ENCODE results near the gene CLCN5.
"Not testable (repeated sequence)": the region's sequence is repeated elsewhere in the genome, so short reads cannot be mapped to it uniquely, and the experiment has no call there.

CLCN5 gene

DNA sequence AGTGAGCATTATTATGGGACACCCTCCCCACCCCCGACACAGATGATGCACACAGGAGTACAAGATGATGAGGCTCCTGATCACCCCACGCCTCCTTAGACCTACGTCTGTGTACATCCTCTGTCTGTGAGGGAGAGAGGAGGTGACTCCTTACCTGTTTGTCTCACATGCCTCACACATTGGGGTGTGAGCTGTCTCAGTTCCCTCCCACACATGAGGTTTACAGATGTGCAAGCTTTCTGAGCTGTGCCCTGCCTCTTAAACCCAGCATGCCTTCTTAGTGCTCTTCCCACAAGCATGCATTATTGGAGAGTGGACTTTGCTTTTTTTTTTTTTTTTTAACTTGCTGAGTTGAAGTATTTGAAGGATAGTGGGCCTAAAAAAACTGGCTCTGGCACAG, 76.7 kb downstream of the CLCN5 start:
- no peak for DNase-seq

DNA sequence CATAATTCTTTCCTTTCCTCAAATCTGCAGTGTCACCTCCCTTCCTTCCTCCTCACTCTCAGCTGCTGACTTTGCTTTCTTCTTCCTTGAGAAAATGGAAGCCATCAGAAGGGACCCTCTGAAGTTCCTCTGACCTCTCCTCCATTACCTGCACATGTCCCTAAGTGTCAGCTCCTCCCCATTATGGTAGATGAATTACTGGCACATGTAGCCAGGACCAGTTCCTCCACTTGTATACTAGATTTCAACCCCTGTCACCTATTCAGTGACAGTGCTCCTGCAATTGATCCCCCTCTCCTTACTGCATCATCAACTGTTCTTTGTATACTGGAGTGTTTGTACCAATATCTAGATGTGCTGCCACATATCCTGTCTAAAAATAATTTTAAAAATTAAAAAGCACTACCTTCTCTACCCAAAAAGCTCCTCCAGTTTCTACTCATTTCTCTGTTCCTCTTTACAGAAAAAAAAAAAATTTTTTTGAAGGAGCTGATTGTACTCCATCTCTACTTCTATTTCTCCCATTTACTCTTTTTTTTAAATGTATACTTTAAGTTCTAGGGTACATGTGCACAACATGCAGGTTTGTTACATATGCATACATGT, 78.6 kb downstream of the CLCN5 start:
- DNase-seq, result no peak

DNA sequence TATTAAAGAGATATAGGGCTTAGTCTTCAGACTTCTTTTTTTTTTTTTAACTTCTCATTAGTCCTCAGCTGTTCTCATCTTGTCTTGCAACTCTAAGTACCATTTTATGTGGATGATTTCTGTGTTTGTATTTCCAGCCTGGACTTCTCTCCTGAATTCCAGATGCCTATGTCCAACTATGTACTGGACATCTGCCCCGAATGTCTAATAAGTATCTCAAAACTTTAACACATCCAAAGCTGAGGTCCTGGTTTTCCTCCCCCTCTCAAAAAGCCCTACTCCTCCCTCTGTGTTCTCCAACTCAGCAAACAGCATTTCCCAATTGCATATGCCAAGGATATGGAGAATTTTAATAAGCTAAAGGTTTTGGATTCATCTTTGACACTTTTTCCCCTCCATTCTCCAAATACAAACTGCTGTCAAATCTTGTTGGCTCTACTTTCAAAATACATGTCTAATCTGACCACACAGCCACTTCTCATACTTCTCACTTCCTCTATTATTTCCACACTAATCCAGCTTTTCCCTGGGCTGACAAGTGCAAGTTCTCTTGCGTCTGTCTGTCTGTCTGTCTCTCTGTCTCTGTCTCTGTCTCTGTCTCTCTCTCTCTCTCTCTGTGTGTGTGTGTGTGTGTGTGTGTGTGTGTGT, 79.8 kb downstream of the CLCN5 start:
- no peak for DNase-seq

DNA sequence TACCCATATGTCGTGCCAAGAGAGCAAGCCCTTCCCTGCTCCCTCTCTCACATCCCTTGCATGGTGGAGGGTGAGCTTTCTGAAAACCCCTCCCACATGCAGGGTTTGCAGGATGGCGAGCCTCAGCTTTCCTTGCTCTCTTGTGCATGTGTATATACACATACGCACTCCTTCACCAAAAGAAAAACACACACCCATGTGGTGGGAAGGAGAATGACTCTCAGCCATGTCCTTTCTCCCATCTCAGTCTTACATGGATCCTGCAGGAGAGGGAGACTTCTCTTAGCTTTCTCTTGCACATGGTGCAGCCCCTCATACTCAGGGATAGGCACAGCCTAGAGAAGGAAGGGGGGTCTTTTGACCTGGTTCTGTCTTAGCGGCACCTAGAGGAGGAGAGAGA, 81.1 kb downstream of the CLCN5 start:
- DNase-seq, result no peak

DNA sequence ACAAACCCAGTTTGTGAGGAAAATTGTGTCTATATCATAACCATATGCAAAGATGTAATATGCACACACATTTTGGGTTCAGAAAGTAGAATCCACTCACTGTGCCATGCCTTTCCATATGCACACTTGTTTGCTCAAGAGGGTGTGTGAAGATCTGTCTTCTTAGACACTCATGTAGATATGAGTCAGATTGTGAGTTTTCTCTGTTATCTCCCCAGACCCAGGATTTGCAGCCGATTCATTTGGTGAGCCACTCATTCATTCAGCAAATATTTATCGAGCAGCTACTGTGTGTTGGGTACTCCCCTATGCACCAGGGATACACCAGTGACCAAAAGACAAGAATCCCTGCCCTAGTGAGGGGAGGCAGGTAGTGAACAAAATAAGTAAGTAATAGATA, 81.5 kb downstream of the CLCN5 start:
- DNase-seq, result no peak

DNA sequence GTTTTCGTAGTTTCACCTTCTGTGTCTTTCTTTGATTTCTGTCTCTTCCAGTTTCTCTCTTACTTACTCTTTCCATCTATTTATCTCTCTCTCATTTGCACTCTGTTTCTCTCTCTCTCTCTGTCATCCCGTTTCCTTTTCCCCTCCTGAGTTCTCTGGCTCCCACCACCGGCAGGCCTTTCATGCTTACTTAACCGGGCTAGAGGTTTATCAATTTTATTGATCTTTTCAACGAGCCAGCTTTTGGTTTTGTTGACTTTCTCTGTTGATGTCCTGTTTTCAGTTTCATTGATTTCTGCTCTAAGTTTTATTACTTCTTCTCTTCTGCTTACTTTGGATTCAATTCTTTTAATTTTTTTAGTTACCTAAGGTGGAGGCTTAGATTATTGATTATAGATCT, 103.2 kb downstream of the CLCN5 start:
- DNase-seq, result not testable (repeated sequence)

DNA sequence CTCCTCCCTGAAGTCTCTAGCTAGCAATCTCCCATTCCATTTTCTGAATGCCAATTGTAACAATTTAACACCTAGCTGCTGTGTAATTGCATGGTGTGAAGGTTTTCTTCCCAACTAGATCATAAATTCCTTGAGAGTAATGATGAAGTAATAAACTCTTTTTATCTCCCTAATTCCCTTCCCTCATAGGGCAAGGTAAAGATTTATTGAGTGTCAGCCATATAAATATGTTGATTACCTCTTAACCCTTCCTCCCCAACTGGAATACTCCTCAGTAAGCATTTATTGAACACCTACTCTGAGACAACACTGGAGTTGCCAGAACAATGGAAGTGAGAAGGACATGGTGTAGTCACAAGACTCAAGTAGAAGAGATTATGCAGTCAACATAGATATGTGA, 112.7 kb downstream of the CLCN5 start:
- DNase-seq, result no peak

DNA sequence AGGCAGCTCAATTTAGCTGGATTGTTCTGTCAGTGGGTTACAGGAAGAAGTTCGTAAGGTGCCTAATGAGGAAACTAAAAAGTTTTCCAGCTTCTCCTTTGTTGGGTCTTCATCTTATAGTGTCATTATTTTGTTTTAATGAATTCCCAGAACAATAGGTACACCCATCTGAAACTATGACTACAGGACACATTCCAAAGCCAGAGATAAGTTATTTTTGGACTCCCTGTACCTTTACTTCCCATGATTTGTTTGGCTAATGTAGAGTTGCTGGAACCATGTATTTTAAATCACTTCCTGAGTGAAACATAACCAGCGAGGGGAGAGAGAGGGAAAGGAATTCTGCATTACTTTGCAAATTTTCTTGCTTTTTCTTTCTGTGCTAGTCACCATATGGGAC, 114.0 kb downstream of the CLCN5 start:
- no peak for DNase-seq

DNA sequence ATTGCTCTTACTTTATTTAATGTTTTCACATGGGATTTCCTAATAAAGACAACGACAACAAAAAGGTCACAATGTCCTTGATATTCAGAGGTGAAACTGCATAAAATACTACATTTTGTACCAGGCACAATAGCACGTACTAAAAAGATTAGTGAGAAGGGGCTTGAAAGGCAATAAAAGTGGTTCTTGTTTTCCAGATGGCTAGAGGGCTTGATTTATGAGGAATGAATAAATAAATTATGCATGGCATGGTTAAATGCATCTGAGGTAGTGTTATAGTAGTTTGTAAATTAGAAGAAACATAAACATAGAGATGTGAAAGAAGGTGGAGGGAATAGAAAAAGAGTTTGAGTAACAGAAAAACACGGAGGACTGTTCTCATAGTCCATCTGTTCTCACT, 123.4 kb downstream of the CLCN5 start:
- no peak for DNase-seq

DNA sequence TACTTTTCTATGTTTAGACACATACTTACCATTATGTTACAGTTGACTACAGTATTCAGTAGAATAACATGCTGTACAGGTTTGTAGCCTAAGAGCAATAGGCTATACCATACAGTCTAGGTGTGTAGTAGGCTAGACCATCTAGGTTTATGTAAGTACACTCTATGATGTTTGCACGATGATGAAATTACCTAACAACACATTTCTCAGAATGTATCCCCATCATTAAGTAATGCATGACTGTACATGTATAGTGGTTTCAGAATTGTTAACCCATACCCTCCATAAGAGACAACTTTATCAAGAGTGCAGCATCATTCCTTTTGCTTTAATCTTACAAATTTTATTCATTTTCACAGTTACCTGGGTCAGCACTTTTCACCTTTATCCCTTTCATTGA, 126.8 kb downstream of the CLCN5 start:
- no peak for DNase-seq

DNA sequence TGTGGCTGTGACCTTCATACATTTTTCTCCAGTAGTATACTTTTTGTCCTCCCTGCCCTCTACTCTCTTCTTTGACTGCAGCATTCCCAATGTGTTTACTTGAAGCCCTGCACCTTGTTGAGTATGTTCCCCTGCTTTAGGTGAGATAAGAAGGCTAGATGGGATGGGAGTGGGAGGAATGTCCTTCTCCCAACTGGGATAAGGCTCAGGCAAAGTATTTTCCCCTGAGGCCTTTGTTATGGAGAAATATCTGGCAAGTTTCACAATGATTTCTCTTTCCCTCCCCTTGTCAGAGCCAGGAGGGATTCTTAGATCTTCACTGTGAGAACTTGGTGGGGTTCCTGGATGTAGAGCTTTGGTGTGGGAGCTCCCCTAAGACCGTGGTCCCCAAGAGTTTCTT, 131.8 kb downstream of the CLCN5 start:
- DNase-seq, result no peak

DNA sequence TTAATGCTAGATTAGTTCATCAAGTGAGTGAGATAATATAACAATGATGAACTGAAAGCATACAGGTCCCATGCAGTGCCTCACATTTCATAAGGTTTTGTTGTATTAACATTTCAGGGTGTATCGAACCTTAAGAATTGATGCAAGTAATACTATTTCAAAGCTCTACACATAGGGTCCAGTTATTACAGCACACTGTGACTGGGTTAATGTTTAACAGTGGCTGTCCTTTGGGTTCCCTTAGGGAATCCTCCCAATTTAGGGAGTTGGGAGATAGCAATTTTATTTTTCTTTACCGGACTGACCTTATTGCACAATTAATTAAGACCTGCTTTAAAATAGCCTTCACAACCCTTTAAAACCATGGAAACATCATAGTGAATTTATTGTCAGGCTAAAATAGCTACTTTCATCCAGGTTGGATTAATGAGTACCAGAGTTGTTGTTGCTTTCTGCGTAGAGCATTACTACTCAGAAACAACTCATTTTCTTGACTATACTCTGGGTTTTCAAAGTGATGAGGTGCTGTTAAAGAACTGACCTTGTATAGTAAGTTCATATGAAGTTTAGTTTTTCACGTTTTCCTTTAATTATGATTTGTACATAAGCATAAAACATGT, 144.0 kb downstream of the CLCN5 start:
- no peak for DNase-seq

DNA sequence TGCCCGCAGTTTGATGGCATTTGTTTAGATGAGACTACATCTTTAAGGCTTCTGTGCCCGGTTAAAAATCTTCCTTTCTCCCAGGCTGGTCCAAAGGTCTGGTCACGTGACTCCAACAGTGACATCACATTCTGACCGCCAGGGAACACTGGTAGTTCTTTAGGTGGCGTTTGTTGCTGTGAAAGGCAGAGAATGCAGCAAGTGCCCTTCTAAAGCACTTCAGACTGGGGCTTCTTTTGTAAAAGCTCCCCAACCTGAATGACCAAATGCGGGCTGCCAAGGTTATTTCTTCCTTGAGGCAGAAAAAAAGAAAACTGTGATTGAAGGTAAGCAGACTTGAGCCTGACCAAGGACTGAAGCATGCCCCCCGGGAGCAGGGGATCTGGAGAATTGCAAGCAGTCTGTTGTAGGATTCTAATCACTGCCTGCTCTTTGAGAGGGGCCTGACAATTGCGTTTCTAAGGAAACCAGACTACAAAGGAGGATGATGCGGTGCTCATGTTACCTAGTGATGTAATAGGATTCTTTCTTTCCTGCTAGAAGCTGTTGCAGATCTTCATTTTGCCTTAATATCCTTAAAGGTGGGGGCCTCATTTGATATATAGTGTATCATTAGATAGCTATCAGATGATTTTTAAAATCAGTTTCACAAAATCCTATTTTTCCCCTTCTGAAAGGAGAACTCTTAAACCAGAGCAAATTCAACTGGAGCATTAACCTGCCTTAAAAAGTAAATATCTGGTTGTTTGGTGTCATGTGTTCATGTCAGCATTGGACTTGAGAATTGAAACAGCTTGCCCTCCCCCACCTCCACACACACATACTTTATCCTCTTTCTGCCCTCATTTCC, 145.3 kb downstream of the CLCN5 start:
- DNase-seq, result peak; percentile 30

DNA sequence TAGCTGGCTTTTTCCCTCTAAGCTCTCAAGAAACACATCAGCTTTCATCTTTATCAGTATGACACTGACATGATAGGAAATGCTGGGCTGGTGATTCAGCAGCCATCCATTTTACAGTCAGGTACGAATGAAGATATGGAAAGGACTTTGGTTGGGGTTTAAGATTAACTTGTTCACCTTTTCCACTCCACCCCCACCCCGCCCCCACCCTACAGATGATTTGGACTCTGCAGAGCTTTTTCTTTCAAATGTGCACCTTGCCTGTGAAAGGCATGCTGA, 145.8 kb downstream of the CLCN5 start:
- no peak for DNase-seq

DNA sequence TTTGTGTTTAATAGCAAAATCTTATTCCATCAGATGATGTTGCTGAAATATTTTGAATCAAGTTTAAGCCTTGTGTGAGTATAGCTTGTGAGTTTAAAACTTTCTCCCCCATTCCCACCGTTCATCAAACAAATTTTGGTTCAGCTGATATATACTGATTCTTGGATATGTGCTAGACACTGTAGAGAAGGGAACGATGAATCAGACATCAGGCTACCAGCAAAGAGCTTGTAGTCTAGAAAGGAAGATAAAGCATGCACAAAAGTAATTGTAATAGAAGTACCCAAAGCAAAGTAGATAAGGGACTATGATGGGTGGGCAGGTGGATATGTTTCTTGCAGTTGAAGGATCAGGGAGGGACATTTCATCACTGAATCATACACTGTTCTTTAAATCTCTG, 146.5 kb downstream of the CLCN5 start:
- DNase-seq, result no peak

DNA sequence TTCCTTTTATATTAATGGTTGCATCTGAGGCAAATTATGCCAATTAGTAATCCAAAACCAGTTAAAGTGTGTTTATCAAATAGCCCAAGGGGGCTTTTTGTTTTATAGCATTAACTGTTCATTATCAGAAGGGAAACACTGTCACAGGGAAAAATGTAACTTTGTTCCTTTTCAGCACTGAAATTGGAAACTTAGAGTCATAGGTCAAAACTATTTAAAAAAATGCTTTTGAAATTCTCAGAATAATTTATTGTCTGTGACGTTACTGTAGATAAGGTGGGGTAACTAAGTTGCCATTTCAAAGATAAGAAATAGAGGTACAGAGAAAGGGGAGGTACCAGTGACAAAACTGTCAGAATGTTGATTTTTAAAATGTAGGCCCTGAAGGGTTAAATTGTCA, 149.1 kb downstream of the CLCN5 start:
- DNase-seq, result no peak

DNA sequence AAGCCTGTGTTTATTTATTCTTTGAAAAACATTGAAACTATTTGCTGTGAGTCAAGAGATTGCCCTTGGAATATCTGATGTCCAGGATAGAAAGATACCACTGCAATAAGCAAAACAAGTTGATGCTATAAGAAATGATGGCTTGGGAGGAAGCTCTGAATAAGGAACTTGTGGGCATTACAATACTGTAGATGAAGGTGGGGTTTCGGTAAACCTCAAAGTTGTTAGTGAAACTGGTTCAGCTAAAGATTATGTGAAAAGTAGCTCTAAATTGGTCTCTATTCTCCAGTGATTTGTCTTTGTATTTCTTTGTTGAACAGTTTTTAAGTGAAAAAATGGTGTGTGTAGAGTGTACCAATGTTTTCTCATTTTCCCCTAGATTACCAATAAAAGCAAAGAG, 149.7 kb downstream of the CLCN5 start:
- no peak for DNase-seq

DNA sequence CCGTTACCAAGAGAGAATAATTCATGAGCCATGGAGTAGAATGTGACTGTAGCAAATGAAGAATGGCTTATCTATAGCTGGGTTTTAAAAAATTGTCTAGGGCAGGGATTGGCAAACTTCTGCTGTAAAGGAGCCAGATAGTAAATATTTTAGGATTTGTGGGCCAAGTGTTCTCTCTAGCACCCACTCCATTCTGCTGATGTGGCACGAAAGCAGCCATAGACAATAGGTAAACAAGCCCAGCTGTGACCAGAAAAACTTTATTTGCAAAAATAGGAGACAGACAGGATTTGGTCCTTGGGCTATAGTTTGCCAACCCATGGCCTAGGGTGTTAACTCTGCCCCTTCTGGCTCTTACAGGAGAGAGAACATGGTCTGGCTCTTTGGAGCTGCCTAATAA, 151.2 kb downstream of the CLCN5 start:
- DNase-seq, result no peak

DNA sequence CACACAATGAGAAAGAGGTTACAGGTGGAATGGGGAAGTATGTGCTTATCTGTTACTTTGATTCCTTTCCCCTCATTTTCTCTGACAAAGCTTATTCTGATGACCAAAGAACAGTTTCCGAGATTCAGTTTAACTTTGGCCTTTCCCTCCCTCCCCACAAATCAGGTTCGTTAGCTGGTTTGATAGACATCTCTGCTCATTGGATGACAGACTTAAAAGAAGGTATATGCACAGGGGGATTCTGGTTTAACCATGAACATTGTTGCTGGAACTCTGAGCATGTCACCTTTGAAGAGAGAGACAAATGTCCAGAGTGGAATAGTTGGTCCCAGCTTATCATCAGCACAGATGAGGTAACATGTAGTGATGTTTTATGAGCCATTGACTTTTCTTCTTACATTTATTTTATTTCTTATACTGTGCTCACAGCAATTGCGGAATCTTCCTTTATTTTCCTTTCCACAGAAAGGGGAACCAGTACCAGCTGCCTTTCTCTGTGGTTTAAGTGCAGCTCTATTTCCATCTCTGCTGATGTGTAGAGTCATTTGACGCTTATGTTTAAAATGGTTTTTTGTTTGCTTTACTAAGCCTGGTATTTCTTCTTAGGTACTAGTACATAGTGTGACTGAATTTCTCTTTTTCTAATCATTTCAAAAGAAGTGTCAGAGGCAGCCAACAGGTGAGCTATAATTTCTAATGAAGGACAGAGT, 153.4 kb downstream of the CLCN5 start:
- no peak for DNase-seq

DNA sequence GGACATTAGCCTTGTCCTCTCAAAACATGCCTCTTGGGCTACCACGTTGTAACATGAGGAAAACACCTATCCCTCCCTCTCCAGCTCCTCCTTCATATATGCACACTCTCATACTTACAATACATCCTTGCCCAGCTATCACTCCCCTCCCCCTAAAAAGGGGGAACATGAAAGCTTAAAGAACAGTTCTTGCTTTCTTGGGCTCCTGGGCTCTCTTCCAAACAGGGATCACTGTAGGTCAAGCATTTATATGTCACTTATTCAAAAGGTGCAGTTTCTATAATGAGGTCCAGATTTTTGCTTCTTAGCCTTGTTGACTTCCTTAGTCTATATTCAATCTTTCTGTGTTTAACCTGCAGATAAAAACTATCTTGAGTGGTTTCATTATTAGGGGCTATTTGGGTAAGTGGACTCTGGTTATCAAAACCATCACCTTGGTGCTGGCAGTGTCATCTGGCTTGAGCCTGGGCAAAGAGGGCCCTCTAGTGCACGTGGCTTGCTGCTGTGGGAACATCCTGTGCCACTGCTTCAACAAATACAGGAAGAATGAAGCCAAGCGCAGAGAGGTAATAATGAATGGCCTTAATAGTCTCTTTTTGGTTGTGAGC, 159.0 kb downstream of the CLCN5 start:
- DNase-seq, result no peak

DNA sequence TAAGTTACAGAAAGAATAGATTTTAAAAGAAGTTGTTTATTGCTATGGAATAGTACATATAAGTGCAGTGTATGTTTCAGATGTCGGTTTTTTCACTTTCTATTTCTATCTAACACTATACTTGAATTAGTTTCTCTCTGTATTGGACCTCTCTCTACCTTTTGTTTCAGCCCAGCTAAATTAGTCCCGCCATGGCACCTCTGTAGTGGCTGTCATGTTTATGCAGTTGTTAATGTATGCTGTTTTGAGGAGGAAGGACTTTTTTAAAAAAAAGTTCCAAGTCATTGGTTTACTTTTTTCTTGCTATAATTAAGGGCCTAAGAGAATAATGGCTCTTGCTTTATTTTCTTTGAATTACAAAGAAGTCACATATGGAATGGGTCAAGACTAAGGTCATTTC, 160.3 kb downstream of the CLCN5 start:
- DNase-seq, result no peak

DNA sequence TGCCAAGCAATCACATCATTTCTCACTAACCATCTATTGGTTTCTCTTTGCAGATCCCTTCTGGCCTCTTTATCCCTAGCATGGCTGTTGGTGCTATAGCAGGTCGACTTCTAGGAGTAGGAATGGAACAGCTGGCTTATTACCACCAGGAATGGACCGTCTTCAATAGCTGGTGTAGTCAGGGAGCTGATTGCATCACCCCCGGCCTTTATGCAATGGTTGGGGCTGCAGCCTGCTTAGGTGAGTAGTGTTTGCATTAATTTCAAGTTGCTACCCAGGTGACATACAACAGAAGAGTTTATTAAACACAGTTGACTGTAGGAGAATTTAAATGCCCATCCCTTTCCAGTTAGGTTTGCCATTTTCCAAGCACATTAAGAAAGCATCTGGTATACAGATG, 166.2 kb downstream of the CLCN5 start:
- no peak for DNase-seq

DNA sequence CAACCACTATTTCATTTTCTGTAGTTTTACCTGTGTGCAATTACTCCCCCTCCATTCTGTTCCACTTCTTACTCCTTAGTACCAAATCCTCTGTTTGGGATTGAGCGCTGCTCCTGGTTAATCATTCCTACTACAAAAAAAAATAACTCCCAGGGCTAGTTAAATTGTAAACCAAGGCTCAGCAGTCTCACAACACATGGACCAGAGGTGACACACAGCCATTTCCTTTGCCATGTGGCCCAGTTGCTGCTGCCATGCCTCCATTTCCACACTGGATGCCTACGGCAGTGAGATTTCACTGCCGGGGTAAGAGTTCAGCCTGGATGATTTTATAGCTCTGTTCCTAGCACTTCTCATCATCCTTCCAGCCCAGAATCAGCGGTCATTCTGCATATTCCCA, 171.2 kb downstream of the CLCN5 start:
- DNase-seq, result no peak

Data from left hindlimb (tissue), 1 donor.